Measurements from ENCODE around the gene SIMC1.

SIMC1 gene

DNA sequence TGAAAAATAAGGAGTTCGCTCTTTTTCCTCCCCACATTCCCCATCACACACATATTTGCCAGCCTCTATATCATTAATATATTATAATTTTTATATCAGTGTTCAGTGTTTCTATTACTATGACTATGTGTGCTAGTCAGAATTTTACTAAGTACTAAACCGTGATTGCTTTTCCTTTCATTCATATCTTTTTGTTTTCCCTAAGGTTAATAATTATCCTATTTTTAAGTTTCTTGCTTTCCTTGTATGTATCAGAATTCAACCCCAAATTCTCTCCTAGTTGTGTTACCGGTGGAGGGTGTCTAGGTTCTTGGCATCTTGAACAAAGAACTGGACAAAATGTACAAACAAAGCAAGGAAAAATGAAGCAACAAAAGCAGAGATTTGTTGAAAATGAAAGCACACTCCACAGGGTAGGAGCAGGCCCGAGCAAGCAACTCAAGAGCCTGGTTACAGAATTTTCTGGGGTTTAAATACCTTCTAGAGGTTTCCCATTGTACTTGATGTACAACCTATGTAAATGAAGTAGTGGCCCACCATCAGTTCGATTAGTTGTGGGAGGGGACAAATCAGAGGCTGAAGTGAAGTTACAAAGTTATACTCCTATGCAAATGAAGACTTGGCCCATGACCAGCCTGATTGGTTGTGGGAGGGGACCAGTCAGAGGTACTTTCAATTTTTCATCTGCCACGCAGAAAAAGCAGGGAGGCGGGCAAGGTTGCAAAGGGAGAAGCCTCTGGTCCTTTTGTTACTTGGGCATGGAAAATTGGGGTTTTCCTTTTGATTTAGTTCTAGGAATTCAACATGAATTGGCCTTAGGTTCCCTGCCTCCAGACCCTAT, 79.5 kb downstream of the SIMC1 start:
- no peak for FAIRE-seq

DNA sequence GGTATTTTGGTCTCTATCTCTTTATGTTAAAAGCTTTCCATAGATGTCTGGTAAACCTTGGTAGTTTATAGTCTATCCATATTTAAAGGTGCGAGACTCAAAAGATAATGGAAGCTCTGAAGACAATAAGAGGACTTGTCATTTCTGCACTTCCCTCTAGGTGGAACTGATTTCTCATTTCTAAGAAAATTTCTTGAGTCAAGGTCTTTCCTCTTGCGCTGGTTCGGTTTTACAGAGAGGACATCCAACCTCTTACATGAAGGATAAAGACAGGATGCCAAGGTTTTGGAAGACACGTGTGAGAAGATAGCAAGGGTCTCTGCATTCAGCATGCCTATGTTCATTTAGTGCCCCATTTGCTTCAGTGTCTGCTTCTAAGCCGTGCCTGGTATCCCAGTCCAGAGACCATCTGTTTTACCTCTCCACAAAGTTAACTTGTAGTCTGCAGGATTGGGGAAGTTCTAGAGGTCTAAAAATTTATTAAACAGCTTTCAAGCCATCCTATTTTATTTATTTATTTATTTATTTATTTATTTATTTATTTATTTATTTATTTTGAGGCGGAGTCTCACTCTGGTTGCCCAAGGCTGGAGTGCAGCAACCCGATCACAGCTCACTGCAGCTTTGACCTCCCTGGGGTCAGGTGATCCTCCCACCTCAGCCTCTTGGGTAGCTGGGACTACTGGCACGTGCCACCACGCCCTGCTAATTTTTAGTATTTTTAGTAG, 81.8 kb downstream of the SIMC1 start:
- no peak for FAIRE-seq

DNA sequence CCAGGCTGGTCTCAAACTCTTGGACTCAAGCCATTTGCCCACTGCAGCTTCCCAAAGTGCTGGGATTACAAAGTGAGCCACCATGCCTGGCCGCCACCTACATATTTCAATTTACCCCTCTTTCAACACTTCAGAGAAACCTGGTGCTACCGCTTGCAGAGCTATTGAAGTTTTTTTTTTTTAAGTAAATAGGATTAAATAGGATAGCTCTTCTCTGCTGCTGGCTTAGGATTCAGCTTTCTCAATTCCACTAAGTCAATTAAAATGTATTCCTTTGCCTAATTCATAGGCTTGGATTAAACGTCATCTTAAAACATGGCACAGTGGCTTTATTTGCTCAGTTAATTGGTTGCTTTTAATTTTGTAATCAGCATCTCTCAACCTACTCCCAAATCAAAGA, 82.4 kb downstream of the SIMC1 start:
- FAIRE-seq = no peak

DNA sequence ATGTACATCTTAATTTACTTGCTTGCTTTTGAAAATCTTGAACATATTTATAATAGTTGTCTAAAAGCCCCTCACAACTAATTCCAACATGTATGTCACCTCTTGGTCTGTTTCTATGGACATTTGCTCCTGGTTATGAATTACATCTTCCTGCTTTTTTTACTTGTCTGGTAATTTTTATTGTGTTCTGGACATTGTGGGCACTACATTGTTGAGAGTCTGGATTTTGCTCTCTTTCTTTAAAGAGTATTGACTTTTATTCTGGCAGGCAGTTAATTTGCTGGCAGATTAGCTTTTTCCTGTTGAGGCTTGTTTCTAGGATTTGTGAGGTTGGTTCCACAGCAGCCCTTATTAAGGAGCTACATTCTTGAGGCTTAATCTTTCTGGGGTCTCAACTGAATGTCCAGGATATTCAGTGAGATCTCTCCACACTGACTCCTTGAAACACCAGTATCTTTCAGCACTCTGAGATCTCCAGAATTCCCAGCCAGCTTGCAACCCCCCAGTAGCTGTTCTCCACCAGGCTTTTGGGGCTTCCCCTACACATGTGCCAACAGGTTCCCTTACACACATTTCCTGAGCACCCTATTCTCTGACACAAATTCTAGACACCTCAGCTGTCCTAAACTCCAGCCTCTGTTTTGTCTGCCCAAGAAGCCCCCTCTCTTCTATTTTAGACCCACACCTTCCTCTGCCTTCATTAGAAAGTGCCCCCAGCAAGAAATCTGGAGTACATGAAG, 96.0 kb downstream of the SIMC1 start:
- FAIRE-seq = no peak

DNA sequence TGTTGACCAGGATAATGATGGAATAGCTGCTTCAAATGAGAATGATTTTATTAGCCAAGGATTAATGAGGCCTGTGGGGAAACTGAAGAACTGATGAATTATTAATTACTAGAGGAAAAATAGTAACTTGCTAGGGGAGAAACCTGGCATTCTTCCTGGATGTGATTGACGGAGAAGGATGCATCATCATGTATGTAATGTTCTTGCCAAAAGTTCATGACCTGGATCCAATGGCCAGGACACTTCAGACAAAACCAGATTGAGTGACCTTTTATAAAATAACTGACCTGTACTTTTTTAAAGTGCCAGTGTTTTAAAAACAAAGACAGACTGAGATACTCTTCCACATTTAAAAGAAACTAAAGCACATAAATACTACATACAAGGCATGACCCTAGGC, 99.7 kb downstream of the SIMC1 start:
- FAIRE-seq = no peak

DNA sequence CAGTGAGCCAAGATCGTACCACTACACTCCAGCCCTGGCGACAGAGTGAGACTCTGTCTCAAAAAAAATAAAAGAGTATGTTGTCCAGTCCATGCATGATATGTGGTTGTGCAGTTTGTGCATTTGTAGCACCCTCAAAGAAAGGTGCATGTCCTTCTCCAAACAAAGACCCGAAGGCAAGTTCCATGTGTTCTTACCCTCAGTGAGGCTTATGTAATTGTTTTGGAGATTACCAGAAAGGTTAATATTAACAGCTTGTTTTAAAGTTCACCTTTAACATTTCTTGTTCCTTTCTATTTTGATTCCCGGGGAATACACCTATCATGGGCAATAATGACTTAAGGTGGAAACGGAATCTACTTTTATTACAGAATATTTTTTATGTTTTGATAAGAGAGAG, 101.1 kb downstream of the SIMC1 start:
- FAIRE-seq = no peak

DNA sequence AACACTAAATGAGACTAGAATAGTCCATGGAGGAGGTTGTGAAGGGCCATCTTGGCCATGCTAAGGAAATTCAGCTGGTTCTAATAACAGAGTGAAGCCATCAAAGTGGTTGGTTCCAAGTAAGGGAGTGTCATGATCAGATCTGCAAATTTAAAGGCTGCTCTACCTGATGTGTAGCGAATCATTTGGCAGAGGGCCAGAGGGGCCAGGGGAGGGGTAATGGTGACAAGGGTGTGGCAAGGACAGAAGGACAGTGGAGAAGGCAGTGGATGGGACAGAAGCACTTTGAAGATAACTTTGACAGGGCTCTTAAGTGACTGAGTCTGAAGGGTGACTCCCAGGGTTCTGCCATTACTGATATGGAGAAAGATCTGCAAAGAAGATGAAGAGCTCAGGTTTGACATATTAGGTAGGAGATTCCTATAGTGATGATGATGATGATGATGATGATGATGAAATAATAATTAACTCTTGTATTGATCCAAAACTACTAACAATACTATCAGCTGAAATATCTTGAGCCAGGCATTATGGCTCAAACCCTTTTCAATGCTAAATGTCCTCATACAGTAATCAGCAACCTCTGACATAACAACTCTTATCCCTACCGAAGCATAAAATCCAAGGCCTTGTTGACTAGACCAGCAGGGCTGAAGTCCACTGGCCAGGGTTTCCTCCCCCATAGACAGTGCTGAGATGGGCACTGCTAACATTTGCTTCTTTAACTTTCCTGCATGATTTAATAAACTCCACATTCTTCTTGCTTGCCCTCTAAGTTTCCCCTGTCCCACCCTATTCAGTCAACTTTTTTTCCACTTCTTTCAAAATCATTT, 103.3 kb downstream of the SIMC1 start:
- no peak for FAIRE-seq

DNA sequence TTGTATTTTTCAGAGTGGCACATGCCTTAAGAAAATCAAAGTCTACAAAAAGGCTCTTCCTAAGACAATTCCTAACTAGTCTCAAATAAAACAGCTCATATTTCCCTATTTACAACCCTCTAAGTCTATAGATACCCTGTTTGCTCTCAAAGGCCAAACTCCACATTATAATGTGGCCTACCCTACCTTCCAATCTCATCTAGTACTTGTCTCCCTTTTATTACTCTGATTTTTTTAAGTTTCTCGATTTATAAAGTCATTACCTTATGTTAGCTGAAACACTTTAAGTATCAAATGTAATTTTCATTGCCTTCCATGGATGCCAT, 103.9 kb downstream of the SIMC1 start:
- no peak for FAIRE-seq

DNA sequence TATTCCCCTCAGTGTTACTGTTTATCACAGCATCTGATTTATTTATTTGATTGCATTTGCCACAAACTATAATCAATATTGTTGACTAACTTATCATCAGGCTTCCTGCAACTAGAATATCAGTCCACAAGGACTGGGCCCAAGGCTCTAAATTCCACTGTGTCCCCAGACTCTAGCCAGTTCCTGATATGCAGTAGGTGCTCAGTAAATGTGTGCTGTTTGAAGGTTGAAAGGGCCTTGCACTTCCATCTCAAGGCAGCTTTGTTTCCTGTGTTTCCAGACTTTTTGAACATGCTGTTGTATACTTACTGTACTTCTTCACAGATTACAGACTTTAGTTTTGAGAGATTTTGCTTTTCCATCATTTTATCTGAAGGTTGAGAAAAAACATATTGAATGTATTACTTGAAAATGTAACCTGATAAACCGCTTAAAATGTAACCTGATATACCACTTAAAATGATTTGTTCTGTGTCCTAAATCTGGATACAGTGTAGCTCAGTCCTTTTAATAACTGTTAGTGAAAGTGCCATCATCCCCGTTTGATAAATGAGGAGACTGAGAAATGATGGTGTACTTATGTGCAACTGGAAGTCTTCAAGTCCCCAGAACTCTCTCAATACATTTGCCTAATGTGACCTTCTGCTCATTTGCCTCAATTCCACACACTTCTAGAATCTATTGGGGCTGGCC, 104.7 kb downstream of the SIMC1 start:
- no peak for FAIRE-seq

DNA sequence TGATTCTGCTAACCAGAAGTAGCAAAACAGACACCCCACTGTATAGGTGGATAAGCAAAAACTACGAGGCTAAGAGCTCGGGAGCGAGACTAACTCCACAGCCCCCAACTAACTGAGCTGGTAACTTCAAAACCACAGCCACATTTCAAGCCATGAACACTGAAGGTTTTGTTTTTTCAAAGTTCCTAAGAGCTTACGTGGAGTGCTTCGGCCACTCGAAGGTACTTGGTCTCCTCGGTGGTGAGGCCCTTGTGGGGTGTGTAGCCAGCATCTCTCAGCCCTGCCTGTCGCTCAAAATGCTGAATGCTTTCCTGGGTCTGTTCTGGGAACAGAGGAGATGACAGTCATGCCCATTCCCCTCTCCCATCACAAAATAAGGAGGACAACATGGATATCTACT, 112.2 kb downstream of the SIMC1 start:
- FAIRE-seq = no peak

DNA sequence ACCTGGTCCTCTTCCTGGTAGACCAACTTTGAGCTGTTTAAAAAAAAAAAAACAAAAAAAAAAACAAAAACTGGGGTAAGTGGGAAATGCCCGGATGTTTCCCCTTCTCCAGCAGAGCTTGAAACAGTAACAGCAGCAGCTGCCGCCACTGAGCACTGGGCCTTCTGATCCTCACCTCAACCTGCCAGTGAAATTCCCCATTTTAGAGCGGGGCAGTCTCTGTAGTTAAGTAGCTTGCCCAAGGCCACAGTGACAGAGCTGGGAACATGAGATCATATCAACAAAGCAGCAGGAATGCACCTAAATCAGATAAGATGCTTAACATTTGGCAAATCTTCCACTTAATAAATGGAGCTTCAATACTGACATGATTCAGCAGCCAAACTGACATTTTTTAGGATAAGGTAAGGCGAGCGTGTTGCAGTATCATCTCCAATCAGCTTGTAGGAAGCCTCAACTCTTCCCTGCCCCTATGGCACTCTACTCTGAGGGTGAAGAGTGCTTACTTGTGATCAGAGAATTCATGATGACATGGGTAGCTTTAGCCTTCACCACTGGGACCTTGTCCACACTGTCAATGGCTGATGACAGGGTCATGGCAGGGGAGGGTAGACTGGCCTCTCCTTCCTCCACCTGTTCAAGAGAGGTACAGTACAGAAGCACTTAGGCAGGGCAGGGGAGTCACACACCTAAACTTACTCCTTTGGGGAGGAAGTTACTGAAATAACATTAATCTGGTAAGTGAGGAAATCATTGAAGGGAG, 114.1 kb downstream of the SIMC1 start:
- FAIRE-seq = no peak

DNA sequence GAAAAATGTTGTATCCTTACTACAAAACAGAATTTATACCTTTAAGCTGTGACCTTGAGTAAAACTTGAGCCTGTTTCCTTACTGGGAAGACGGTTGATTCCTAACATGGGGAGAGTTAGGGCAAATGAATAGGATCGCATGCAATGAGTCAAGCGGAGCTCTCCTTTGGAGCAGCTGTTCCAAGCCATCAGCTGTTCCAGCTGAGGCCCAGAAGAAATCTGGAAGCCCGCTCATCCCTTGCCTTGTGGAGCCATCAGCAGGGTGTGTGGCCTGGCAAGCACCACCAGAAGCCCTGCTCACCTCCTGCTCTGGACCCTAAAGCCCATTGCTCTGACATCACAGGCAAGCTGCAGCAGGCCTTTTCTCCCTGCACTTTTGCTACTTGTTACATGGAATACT, 115.3 kb downstream of the SIMC1 start:
- no peak for FAIRE-seq

DNA sequence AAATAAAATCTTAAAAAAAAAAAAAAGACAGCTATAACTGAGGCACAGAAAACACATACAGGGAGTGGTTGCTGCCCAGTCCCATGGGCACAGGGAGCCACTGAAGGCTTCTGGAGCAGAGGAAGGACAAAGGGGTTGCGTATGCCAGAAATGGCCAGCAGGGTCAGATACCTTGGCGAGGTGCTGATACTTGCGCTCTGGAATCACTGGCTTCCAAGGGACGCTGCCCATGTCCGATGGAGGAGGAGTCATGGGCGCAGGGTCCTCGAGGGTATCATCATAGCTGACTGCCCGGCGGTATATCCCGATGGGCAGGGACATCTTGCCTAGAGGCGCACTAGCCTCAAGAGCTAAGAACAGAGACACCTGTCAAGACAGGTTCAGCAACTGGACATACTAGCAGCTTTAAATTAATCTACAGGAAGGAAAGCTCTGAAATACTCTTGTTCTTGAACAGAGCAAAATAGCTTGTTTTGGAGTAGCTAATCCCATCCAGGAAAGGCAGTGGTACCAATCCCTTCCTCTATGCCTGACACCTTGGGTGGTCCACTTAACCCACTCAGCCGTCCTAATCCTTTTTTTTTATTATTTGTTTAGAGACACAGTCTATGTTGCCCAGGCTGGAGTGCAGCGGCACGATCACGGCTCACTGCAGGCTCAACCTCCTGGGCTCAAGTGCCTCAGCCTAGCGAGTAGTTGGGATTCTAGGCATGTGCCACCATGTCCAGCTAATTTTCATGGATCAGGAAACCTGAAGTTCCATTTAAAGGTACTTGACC, 117.4 kb downstream of the SIMC1 start:
- no peak for FAIRE-seq

DNA sequence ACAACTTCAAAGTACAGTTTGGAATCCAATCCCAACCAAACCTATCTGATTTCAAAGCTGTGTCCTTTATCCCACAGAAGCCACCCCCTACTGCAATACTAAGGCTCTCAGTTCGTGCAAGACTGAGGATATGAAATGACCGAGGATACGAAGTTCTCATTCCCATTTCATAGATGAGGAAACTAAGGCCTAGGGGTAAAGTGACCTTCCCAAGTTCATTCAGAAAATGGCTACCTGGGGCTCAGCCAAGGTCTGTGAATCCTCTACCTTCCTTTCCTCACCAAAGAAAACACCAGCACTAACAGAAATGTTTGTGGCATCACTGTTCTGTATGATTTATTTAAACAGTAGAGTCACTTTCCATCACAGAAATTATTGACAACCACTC, 117.9 kb downstream of the SIMC1 start:
- FAIRE-seq = no peak

DNA sequence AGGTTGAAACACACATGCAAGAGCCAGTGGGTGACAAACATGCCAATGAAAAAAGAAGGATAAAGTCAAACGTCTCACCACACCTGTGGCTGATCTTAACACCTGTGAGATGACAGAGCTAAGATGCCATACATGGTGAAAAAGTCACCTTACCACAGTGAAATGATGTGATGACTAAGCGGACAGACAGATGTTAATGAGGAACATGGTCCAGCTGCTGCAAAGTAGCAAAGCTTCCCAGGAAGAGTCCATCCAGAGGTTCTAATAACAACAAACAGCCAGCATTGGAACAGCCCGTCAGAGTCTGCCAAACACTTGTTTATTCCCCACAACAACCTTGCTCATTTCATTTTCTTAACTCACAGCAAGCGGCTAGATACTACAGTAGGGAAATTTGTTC, 121.4 kb downstream of the SIMC1 start:
- FAIRE-seq = no peak

DNA sequence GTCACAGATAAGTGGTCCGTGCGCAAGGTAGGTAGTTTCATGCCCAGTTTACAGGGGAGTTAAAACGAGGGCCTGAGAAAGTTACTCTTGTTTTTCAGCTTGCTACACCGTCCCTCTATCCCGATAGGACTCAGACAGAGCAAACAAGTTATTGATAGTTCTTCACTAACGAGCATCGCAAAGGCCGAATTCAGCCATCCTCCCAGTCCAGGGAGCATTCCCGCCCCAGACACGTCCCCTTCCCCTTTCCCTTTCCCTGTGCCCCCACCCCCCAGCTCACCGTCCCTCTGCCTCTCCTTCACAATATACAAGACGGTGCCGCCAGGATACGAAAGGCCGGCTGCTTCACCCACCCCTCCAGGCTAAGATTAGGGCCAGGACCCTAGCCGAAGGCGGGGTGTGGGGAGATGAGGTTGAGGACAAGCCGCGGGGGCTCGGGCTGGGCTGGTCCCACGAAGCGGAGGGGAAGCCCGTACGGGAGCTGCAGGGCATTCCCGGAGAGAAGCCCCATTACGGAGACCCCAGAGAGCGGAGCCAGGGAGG, 122.7 kb downstream of the SIMC1 start:
- no peak for FAIRE-seq

DNA sequence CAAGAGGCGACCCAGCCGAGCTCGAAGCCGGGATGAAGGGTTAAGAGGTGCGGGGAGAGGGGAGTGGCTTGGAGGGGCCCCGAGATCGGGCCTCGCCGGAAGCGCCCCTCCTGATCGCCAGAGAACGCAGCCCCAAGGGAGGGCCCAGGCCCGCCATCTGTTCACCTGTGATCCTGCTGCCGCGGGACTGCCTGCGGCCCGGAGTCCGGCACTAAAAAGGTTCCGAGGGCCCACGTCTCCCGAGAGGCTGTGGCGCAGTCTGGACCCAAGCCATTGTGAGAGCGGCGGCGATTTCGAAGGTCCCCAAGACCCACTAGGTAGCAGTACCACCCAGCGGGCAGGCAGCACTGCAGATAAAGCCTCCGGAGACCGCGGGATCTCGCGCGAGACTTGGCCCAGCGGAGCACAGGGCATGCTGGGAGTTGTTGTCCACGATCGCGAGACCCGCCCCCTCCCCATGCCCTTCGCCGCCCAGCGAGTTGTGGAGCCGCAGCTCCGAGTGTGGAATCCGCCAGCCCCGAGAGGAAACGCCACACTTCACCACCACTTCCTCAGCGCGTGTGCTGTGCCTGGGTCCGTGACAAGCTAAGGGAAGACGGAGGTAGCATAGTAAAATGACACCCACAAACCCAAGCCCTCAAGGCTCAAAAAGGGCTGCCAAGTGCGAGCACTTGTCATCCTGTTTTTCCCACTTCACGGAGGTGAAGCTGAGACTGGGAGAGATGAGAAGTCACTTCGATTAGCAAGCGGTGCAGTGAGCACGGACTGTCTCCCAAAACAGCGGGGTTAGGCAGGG, 123.4 kb downstream of the SIMC1 start, which contains the start of gene KIAA1191:
KIAA1191 (minus strand) TSS at position 328 of the 796 bp plus-strand sequence. CDS start 2,256 bp downstream, outside the sequence.
- FAIRE-seq = peak; percentile 12

DNA sequence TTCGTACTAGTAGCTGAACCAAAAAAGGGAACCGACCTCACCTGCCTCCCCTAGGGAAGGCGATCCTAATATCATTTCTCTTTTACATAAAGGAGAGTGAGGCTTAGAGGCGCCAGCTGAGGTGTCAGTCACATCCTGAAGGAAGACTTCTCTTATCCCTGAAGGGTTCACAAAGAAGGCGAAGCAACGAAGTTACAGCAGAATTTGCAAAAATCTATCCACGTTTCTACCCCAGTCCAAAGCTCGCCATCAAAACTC, 123.9 kb downstream of the SIMC1 start:
- no peak for FAIRE-seq

DNA sequence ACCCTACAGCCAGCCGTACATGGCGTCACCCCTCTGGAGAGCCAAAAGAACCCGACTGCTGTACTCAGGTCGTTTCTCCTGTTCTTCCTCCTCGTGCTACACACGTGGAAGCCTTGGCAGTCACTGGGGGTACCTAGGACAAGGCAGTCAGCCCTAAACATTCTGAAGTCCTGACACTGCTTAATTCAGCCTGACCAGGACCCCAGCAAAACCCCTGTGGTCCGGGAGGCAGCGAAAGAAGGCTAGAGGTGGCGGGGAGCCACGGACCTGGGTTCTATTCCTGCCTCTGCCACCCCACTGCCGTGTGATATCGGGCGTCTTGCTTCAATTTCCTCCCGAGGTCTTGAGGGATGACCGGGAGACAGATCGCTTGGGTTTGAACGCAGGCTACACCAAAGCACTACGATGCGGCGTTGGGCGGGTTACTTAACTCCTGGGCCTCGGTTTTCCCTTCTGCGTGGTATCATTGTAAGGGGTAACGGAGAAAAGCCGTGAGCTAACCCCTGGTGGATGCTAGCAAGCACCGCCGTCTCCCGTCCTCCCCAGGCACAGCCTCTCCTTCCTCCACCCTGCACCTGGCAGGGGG, 126.6 kb downstream of the SIMC1 start:
- no peak for FAIRE-seq

Data from endometrium (tissue), 2 donors.